ENCODE data around the gene NCDN. TPM values are rescaled to one million over a fixed set of nuclear protein-coding genes. Genes with fewer than 3 reads are reported as not detected.

NCDN gene
- total RNA-seq, 1 donor from 2014 or later: 12.5 TPM

DNA sequence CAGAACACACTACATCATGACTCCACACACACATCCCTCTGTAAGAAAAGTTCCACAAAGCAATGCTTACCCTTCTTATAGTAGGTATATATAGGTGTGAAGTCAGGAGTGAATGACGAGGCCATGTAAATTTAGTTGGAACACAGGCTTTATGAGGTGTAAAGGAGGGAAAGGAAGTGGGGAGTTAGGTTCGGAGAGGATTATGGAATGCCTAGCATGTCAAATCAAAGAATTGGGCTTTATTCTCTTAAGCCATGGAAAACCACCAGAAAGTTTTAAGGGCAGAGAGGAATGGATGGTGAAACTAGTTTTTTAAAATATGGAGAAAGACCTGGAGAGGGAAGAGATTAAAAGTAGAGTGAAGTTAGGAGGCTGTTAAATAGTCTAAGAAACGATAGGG, 41.8 kb downstream of the NCDN start:
- no peak overlapping the region for H3K4me3 ChIP-seq (ENCODE audit: low read depth, low read length)
- no peak for DNase-seq (ENCODE audit: low read depth)
- TF ChIP-seq, protein P1, sequence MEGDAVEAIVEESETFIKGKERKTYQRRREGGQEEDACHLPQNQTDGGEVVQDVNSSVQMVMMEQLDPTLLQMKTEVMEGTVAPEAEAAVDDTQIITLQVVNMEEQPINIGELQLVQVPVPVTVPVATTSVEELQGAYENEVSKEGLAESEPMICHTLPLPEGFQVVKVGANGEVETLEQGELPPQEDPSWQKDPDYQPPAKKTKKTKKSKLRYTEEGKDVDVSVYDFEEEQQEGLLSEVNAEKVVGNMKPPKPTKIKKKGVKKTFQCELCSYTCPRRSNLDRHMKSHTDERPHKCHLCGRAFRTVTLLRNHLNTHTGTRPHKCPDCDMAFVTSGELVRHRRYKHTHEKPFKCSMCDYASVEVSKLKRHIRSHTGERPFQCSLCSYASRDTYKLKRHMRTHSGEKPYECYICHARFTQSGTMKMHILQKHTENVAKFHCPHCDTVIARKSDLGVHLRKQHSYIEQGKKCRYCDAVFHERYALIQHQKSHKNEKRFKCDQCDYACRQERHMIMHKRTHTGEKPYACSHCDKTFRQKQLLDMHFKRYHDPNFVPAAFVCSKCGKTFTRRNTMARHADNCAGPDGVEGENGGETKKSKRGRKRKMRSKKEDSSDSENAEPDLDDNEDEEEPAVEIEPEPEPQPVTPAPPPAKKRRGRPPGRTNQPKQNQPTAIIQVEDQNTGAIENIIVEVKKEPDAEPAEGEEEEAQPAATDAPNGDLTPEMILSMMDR (conservative IDR thresholded peaks at IDR 0.05; ENCODE audit: low read depth, low read length): no peak

DNA sequence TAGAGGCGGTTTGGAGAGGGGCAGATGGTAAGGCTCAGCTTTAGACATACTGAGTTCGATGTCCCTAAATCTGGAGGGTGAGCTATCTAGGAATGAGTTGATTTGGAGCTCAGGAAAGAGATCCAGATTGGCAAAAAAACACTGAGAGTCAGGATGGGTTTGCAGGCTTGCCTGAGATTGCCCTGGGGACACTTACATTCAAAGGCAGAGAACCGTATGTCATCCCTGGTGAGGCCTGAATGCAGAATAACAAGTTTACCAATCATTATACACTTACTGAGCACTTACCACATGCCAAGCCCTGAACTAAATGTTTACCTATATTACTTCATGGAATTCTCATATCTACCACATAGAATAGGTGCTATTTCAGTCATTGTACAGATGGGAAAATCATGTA, 43.0 kb downstream of the NCDN start:
- TF ChIP-seq, protein P1 (conservative IDR thresholded peaks at IDR 0.05; ENCODE audit: low read depth, low read length): no peak
- DNase-seq (ENCODE audit: low read depth): no peak
- no peak overlapping the region for H3K4me3 ChIP-seq (ENCODE audit: low read depth, low read length)

DNA sequence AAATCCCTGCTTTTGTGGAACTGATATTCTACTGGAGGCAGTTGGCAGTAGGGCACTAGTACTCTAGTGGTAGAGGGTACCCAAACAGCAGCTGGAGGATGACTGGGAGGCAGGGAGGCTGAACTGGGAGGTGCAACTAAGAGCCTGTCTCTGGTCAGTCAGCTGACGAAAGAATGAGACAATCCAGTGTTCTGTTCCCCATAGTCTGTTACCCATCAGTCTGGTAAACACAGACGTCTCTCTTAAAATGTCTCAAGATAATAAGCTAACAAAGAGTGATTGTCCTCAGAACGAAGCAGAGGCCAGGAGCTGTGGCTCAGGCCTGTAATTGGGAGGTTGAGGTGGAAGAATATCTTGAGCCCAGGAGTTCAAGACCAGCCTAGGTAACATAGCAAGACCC, 45.9 kb downstream of the NCDN start:
- no peak overlapping the region for H3K4me3 ChIP-seq (ENCODE audit: low read depth, low read length)
- no peak for DNase-seq (ENCODE audit: low read depth)
- TF ChIP-seq, protein P1 (conservative IDR thresholded peaks at IDR 0.05; ENCODE audit: low read depth, low read length): no peak

DNA sequence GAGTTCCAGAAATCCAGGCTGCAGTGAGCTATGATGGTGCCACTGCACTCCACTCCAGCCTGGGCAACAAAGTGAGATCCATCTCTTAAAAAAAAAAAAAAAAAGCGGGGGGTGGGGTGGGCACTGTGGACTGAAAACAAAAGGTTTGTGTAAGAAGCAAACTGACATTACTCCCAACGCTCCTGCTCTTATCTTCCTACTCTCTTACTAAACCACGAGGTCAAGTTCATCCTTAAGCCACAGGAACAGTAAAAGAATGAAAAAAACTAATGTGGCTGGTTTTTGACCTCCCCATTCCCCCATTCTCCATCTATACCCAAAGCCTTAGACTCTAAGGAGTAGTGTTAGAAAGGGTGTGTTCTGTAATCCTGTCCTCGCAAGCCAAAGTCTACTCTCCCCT, 46.3 kb downstream of the NCDN start:
- DNase-seq (ENCODE audit: low read depth): no peak
- TF ChIP-seq, protein P1 (conservative IDR thresholded peaks at IDR 0.05; ENCODE audit: low read depth, low read length): no peak

DNA sequence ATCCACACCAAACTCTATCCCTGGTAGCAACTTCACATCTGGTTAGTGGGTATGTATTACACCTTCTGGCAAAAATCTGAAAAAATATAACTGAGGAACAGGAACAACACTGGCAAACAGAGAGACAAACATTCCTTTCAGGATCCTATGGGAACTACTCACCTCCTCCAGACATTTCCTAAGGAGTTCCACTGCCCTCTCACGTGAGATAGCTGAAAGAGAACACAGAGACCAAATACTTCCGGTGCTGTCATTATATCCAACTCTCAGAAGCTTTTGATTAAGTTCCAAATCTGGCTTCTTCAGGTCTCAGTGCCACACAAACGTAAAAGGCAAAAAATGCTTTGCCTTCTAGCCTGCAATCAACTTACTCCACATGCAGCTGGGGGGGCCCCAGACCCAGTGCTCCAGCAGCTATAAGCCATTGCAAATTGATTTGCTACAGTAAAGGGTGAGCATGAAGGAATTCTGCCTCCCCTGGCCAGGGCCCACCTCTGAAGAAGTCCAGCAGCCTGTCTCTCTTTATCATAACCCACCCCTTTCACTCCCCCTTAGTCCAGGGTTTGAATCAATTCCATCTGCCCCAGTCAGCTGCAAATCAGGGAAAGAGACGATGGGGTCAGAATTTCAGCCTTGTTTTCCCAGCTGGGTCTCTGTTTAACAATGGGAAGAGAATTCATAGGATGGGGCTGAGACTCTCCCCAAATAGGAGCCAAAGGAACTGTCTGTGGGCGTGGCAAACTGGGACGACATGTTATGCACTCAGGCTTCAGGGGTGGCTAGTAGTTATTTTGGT, 47.7 kb downstream of the NCDN start:
- TF ChIP-seq, protein P1 (conservative IDR thresholded peaks at IDR 0.05; ENCODE audit: low read depth, low read length): no peak
- DNase-seq (ENCODE audit: low read depth): no peak
- no peak overlapping the region for H3K4me3 ChIP-seq (ENCODE audit: low read depth, low read length)

More for the DNA sequence above, 46.3 kb downstream of the NCDN start:
- no peak overlapping the region for H3K4me3 ChIP-seq (ENCODE audit: low read depth, low read length)

DNA sequence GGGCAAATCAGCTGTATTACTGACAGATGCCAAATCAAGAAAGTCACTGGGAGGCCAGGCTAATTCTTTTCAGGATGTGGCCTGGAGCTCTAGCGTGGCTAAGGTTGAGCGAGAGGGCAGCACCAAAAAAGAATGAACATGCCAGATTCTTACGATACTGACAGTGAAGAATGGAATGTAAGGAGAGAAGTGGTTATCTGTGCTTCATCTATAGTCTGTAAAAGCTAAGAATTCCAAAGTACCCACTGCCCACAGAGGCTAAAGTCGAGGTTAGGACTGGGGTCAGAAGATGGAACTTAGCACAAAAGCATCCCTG, 48.2 kb downstream of the NCDN start:
- no peak for DNase-seq (ENCODE audit: low read depth)
- TF ChIP-seq, protein P1 (conservative IDR thresholded peaks at IDR 0.05; ENCODE audit: low read depth, low read length): no peak
- H3K4me3 ChIP-seq (ENCODE audit: low read depth, low read length): no peak overlapping the region

DNA sequence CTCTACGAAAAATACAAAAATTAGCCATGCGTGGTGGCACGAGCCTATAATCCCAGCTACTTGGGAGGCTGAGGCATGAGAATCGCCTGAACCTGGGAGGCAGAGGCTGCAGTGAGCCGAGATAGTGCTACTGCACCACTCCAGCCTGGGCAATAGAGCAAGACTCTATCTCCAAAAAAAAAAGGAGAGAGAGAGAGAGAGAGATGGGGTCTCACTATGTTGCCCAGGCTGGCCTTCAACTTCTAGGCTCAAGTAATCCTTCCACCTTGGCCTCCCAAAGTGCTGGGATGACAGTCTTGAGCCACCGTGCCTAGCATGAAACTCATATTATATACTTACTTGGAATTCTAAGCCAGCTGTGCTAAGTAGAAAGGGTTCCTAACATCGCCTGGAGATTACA, 54.1 kb downstream of the NCDN start:
- TF ChIP-seq, protein P1 (conservative IDR thresholded peaks at IDR 0.05; ENCODE audit: low read depth, low read length): no peak
- DNase-seq (ENCODE audit: low read depth): no peak
- no peak overlapping the region for H3K4me3 ChIP-seq (ENCODE audit: low read depth, low read length)
